Measurements from ENCODE around the gene KAZN.
A peak's percentile ranks its signal among the peaks of the same experiment; 100 is the strongest.

DNA sequence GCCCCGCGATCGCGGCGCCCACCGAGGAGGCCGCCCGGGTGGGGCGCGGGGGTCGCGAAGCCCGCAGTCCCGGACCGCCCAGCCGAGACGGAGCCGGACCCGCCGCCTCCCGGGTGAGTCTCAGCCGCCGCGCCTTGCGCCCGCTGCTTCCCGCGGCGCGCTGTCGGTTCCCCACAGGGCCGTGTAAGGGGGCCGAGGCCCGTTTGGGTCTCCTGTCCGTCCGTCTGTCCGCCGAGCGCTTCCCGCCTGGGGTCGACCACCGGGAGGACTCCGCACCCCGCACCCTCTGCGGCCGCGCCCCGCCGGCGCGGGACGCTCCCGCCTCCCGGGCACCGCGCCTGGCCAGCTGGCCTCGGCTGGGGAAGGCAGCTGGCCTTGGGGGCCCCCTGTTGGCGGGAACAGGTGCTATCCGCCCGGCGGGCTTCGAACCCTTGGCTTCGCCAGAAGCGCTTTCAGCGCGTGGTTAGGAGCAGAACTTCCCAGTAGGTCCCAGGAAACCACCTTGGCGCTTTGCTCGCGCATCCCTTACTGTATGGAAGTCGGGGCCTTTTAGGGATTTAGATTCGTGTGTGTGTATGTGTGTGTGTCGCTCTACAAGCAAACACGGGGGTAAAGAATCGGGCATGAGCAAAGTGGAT is 555.5 kb downstream of the KAZN start:
- TF ChIP-seq, protein P1, sequence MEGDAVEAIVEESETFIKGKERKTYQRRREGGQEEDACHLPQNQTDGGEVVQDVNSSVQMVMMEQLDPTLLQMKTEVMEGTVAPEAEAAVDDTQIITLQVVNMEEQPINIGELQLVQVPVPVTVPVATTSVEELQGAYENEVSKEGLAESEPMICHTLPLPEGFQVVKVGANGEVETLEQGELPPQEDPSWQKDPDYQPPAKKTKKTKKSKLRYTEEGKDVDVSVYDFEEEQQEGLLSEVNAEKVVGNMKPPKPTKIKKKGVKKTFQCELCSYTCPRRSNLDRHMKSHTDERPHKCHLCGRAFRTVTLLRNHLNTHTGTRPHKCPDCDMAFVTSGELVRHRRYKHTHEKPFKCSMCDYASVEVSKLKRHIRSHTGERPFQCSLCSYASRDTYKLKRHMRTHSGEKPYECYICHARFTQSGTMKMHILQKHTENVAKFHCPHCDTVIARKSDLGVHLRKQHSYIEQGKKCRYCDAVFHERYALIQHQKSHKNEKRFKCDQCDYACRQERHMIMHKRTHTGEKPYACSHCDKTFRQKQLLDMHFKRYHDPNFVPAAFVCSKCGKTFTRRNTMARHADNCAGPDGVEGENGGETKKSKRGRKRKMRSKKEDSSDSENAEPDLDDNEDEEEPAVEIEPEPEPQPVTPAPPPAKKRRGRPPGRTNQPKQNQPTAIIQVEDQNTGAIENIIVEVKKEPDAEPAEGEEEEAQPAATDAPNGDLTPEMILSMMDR (IDR thresholded peaks at IDR 0.05): peak; percentile 52 to 80 (median 70)
- no peak for TF ChIP-seq POLR2A (IDR thresholded peaks at IDR 0.05)
